Panc1 (cell line): Measurements from ENCODE around the gene PRRC2C. TPM values are rescaled to one million over a fixed set of nuclear protein-coding genes. Genes with fewer than 3 reads are reported as not detected.
"Not testable (repeated sequence)": the region's sequence is repeated elsewhere in the genome, so short reads cannot be mapped to it uniquely, and the experiment has no call there.

ENCODE experiments used
- ATAC-seq: fragments of 200-7000 bp; cut with Tn5 transposase; 2 replicates; pipeline ENCODE4 v1.9.1; 2020; ENCODE audit warnings: mild to moderate bottlenecking, moderate library complexity
- BruUV-seq: library from RNA; stranded (reverse); fragments of 400-500 nt; replicated peaks from 2 replicates; lab custom pipeline; 2021; lab: Mats Ljungman, UMichigan
- CTCF ChIA-PET: fragments of 300-600 bp; sonication (Branson Sonifier 250); formaldehyde crosslinking; loops from one replicate; lab custom pipeline; 2022; ENCODE audit warnings: antibody characterized with exemption; lab: Charles Lee
- POLR2A ChIA-PET: fragments of 300-600 bp; sonication (Branson Sonifier 250); formaldehyde crosslinking; loops from one replicate; lab custom pipeline; 2022; ENCODE audit warnings: antibody characterized with exemption; lab: Charles Lee
- DNase-seq: peaks from one replicate; pipeline ENCODE4 v3.0.0-alpha.2; 2010; ENCODE audit warnings: low read depth, low spot score
- H3K27ac ChIP-seq: 2 replicates; pipeline ENCODE4 v1.5.1; 2011; ENCODE audit warnings: mild to moderate bottlenecking, low read length, inconsistent platforms
- H3K27me3 ChIP-seq: fragments of 200-500 bp; sonication (Bioruptor generic); 2 replicates; pipeline ENCODE4 v1.6.0; 2014; ENCODE audit warnings: low read length, inconsistent platforms; ENCODE audit not compliant: control insufficient read depth, insufficient read depth
- H3K36me3 ChIP-seq: fragments of 200-500 bp; sonication (Bioruptor generic); 2 replicates; pipeline ENCODE4 v1.5.1; 2014; ENCODE audit warnings: inconsistent platforms, mild to moderate bottlenecking, low read length, moderate library complexity; ENCODE audit not compliant: control insufficient read depth, insufficient read depth
- H3K4me1 ChIP-seq: 2 replicates; pipeline ENCODE4 v1.5.1; 2011; ENCODE audit warnings: inconsistent platforms, mild to moderate bottlenecking, low read length, moderate library complexity; ENCODE audit not compliant: control insufficient read depth, insufficient read depth
- H3K4me3 ChIP-seq, 2 experiments: 2 replicates each; pipeline ENCODE4 v1.5.1; 2011 to 2012; ENCODE audit warnings: low read depth in 2 of 2, low read length in 2 of 2, mild to moderate bottlenecking in 2 of 2, inconsistent platforms in 1 of 2, moderate library complexity in 1 of 2
- H3K9me3 ChIP-seq: fragments of 200-500 bp; sonication (Bioruptor generic); 2 replicates; pipeline ENCODE4 v1.5.1; 2014; ENCODE audit warnings: low read depth, mild to moderate bottlenecking, inconsistent platforms, low read length, moderate library complexity; ENCODE audit not compliant: control insufficient read depth, insufficient read depth
- CTCF ChIP-seq: fragments of 450-650 bp; IDR thresholded peaks from 2 replicates; pipeline ENCODE4 v1.5.1; 2017; ENCODE audit warnings: mild to moderate bottlenecking
- POLR2AphosphoS5 ChIP-seq: IDR thresholded peaks from 2 replicates; pipeline ENCODE4 v1.6.1; 2012; ENCODE audit warnings: mild to moderate bottlenecking, low read depth, low read length, moderate library complexity
- REST ChIP-seq, 2 experiments: IDR thresholded peaks; 2 replicates each; pipeline ENCODE4 v1.6.1; 2011 to 2012; ENCODE audit warnings: low read depth in 2 of 2, control low read depth in 1 of 2, low read length in 1 of 2, mild to moderate bottlenecking in 1 of 2, moderate library complexity in 1 of 2; ENCODE audit not compliant: insufficient read depth in 1 of 2
- SIN3A ChIP-seq: IDR thresholded peaks from 2 replicates; pipeline ENCODE4 v1.6.1; 2012; ENCODE audit warnings: low read depth, mild to moderate bottlenecking, low read length, moderate library complexity, borderline replicate concordance; ENCODE audit not compliant: insufficient read depth
- in situ Hi-C: cut with HindIII; loops from 2 replicates; pipeline ENCODE4 v1.10.0; 2016; ENCODE audit warnings: low sequenced_read_pairs, low pct_unique_long_range_greater_than_20kb
- intact Hi-C: fragments of 100-400 bp; cut with micrococcal nuclease; formaldehyde crosslinking; loops from one replicate; pipeline ENCODE4 v1.10.0; 2022; ENCODE audit not compliant: unreplicated experiment
- total RNA-seq: library from RNA; stranded (reverse); gene quantifications from one replicate; pipeline ENCODE4 v1.2.1, GENCODE V29; 2021; ENCODE audit not compliant: unreplicated experiment

The PRRC2C gene
- total RNA-seq, 1 experiment from 2014 or later = 145 TPM

DNA sequence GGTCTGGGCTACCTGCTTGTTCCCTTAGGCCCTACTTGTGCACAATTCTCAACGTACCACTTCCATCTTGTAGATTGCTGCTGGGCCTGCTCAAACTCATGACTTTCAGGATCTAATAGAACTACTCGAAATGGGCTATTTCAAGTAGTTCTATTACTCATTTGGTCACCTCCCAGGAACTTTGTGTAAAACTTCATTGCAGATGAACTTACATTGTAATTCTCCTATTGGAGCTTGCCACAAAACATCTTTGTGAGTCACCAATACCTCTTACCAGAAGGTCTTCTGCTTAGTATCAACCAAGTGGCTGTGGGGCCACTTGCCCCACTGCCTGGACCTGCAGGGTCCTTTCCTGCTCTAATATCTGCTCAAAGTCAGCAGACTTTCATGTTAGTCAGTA lies 126.0 kb downstream of the PRRC2C start:
- no TSS peak for BruUV-seq
- no peaks in the 10 kb centered on the region for H3K27me3 ChIP-seq
- no peaks in the 10 kb centered on the region for H3K9me3 ChIP-seq
- no peak overlapping the region for H3K27ac ChIP-seq
- no peak for TF ChIP-seq SIN3A
- no peak overlapping the region for H3K4me3 ChIP-seq
- CTCF ChIA-PET = no interaction called here
- intact Hi-C loops (no loop called here), in situ Hi-C loops (no loop called here)
- no peak for DNase-seq
- no peaks in the 10 kb centered on the region for H3K4me1 ChIP-seq
- H3K36me3 ChIP-seq = no peaks in the 10 kb centered on the region
- no peak for ATAC-seq
- POLR2A ChIA-PET = no interaction called here

- BruUV-seq = no TSS peak
- Histone ChIP-seq H3K36me3 (no peaks in the 10 kb centered on the region), H3K9me3 (no peaks in the 10 kb centered on the region), H3K4me1 (no peaks in the 10 kb centered on the region), H3K4me3 (no peak overlapping the region), H3K27ac (no peak overlapping the region), H3K27me3 (no peaks in the 10 kb centered on the region)
- CTCF ChIA-PET = no interaction called here
- DNase-seq = no peak
- TF ChIP-seq SIN3A (no peak), POLR2AphosphoS5 (no peak), CTCF (no peak), REST (IDR thresholded peaks at IDR 0.05; ENCODE audit: insufficient read depth in 1 of 2, low read depth in 2 of 2, low read length in 1 of 2) (no peak)
- ATAC-seq = no peak
- POLR2A ChIA-PET = no interaction called here
- intact Hi-C loops (no loop called here), in situ Hi-C loops (no loop called here)
These were observed 128.0 kb downstream of the PRRC2C start for GRCh38 chr1:171613282-171613681.

DNA sequence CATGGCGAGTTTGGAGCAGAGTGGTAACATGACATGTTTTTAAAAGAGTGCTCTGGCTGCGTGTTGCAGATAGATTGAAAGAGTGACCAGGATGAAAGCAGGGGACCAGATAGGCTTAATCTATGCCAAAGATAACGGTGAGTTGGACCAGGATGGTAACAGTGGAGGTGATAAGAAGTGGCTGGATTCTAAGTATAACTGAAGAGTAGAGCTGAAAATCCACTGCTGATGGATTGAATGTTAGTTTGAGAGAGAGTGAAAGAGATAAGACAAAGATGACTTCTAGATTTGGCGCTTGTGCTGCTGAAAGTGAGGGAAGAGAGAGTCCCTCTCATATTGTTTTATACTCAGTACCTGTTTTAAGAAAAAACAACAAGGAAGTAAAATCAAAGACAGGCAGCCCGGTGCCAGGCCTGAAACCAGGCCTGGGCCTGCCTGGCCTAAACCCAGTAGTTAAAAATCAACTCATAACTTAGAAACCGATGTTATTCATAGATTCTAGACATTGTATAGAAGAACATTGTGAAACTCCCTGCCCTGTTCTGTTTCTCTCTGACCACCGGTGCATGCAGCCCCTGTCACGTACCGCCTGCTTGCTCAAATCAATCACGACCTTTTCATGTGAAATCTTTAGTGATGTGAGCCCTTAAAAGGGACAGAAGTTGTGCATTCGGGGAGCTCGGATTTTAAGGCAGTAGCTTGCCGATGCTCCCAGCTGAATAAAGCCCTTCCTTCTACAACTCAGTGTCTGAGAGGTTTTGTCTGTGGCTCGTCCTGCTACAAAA lies 130.0 kb downstream of the PRRC2C start:
- CTCF ChIA-PET, intact Hi-C loops, ATAC-seq, DNase-seq, H3K4me1 ChIP-seq, H3K4me3 ChIP-seq, in situ Hi-C loops, BruUV-seq, H3K36me3 ChIP-seq, H3K9me3 ChIP-seq, POLR2A ChIA-PET, H3K27me3 ChIP-seq, H3K27ac ChIP-seq: not testable (repeated sequence)
